HG03025 (cell line): Measurements from ENCODE around the gene CPNE2.

Source experiments
- ATAC-seq: cut with Tn5 transposase; IDR thresholded peaks from one replicate; pipeline ENCODE4 v1.9.1; 2021; ENCODE audit warnings: mild to moderate bottlenecking, moderate library complexity; ENCODE audit not compliant: unreplicated experiment, low FRiP score

Gene CPNE2

GRCh38 chr16:57159447-57159846 is 67.1 kb downstream of the CPNE2 start:
- ATAC-seq: no peak

GRCh38 chr16:57163842-57164241 is 71.5 kb downstream of the CPNE2 start:
- ATAC-seq: no peak

GRCh38 chr16:57165483-57165882 is 73.1 kb downstream of the CPNE2 start:
- ATAC-seq: no peak

- ATAC-seq: no peak
Measured at GRCh38 chr16:57165938-57166337, 73.6 kb downstream of the CPNE2 start.

GRCh38 chr16:57166451-57166850 is 74.1 kb downstream of the CPNE2 start:
- ATAC-seq: no peak

GRCh38 chr16:57166951-57167350 is 74.6 kb downstream of the CPNE2 start:
- ATAC-seq: no peak

- ATAC-seq: no peak
Measured at GRCh38 chr16:57167538-57167937, 75.2 kb downstream of the CPNE2 start.

- ATAC-seq: no peak
Measured at GRCh38 chr16:57167953-57168352, 75.6 kb downstream of the CPNE2 start.

GRCh38 chr16:57169327-57169726 is 76.9 kb downstream of the CPNE2 start:
- no peak for ATAC-seq

- ATAC-seq: no peak
Measured at GRCh38 chr16:57172721-57173290, 80.4 kb downstream of the CPNE2 start.

GRCh38 chr16:57175896-57176295 is 83.5 kb downstream of the CPNE2 start:
- ATAC-seq: no peak

GRCh38 chr16:57178196-57178595 is 85.8 kb downstream of the CPNE2 start:
- ATAC-seq: no peak

- ATAC-seq: no peak
Measured at GRCh38 chr16:57178793-57179212, 86.4 kb downstream of the CPNE2 start.

GRCh38 chr16:57179215-57179828 is 86.9 kb downstream of the CPNE2 start:
- no peak for ATAC-seq

GRCh38 chr16:57184113-57184512 is 91.7 kb downstream of the CPNE2 start:
- no peak for ATAC-seq

GRCh38 chr16:57184887-57185445 is 92.6 kb downstream of the CPNE2 start:
- ATAC-seq: no peak

GRCh38 chr16:57185446-57185944 is 93.1 kb downstream of the CPNE2 start:
- peak; percentile 31 for ATAC-seq

GRCh38 chr16:57185945-57186871 is 93.8 kb downstream of the CPNE2 start, which contains the start of the genes PSME3IP1 and RSPRY1:
PSME3IP1 (minus strand) TSS chr16:57186039; CDS start chr16:57173854, 12,185 bp downstream.
RSPRY1 (plus strand) TSS chr16:57186329; CDS start chr16:57204659, 18,330 bp downstream.
- ATAC-seq: peak; percentile 89

- peak; percentile 1 for ATAC-seq
Measured at GRCh38 chr16:57186872-57187854, 94.8 kb downstream of the CPNE2 start.
